HepG2 (cell line): ENCODE measurements around the gene SPTSSA. TPM values are rescaled to one million over a fixed set of nuclear protein-coding genes. Genes with fewer than 3 reads are reported as not detected.

Experiments
- ARNTL ChIP-seq: sonication (generic); formaldehyde crosslinking; IDR thresholded peaks from 2 replicates; pipeline ENCODE4 v1.4.0; 2020; ENCODE audit warnings: mild to moderate bottlenecking, missing genetic modification reagents
- ISL2 ChIP-seq: sonication (generic); formaldehyde crosslinking; IDR thresholded peaks from 2 replicates; pipeline ENCODE4 v1.5.0; 2020; ENCODE audit warnings: missing genetic modification reagents
- JARID2 ChIP-seq: sonication (generic); formaldehyde crosslinking; IDR thresholded peaks from 2 replicates; pipeline ENCODE4 v1.8.1; 2023; ENCODE audit warnings: missing genetic modification reagents, inconsistent platforms; ENCODE audit not compliant: insufficient replicate concordance
- ZBTB3 ChIP-seq: sonication (generic); formaldehyde crosslinking; IDR thresholded peaks from 2 replicates; pipeline ENCODE4 v1.4.0; 2020; ENCODE audit warnings: low read depth, mild to moderate bottlenecking, moderate library complexity, missing genetic modification reagents, borderline replicate concordance
- ZNF331 ChIP-seq: sonication (generic); formaldehyde crosslinking; IDR thresholded peaks from 2 replicates; pipeline ENCODE4 v1.4.0; 2020; ENCODE audit warnings: missing genetic modification reagents
- polyA plus RNA-seq, 8 experiments: library from polyadenylated mRNA; depleted of rRNA in 3 of 8; stranded (reverse) in 7 of 8; unstranded in 1 of 8; fragments of >200 nt; fragmentation: Illumina TruSeq in 4 of 8; extraction: Trizol in 4 of 8; gene quantifications; 2 replicates each; pipeline versions ENCODE4 v1.2.1 to v1.2.3, GENCODE V29; 2011 to 2016; ENCODE audit warnings: low read depth in 4 of 8, missing spikeins in 1 of 8, mixed read lengths in 1 of 8; ENCODE audit not compliant: insufficient read depth in 1 of 8
- total RNA-seq, 5 experiments: library from RNA; depleted of rRNA; stranded (reverse); fragments of >200 nt; fragmentation: Illumina TruSeq; extraction: Trizol; gene quantifications; 2 replicates each; pipeline ENCODE4 v1.2.3, GENCODE V29; 2016; ENCODE audit warnings: low read depth in 1 of 5
- TF ChIP-seq, protein P1 (sequence below), 2 experiments: fragments of 450-650 bp in 1 of 2; sonication (generic) in 1 of 2; formaldehyde crosslinking in 1 of 2; IDR thresholded peaks; 2 replicates each; pipeline versions ENCODE4 v1.6.1 to v1.8.0; 2016 to 2022; ENCODE audit warnings: antibody characterized with exemption in 1 of 2, mild to moderate bottlenecking in 1 of 2, missing genetic modification reagents in 1 of 2
- TF ChIP-seq, protein P2 (sequence below): sonication (generic); formaldehyde crosslinking; conservative IDR thresholded peaks from 2 replicates; pipeline ENCODE4 v1.8.0; 2022; ENCODE audit warnings: low read depth, missing genetic modification reagents
- TF ChIP-seq, protein P3 (sequence below): sonication (generic); formaldehyde crosslinking; IDR thresholded peaks from 2 replicates; pipeline ENCODE4 v1.5.1; 2020; ENCODE audit warnings: mild to moderate bottlenecking, missing genetic modification reagents, moderate library complexity
- TF ChIP-seq, protein P4 (sequence below): sonication (generic); formaldehyde crosslinking; IDR thresholded peaks from 2 replicates; pipeline ENCODE4 v1.4.0; 2020; ENCODE audit warnings: mild to moderate bottlenecking, missing genetic modification reagents

Gene SPTSSA
- total and polyA plus RNA-seq, 2 of the 13 experiments (the other 11 are each of a cell fraction or from before 2014, with no cell fraction given) = 19.1 to 86.1 TPM

DNA sequence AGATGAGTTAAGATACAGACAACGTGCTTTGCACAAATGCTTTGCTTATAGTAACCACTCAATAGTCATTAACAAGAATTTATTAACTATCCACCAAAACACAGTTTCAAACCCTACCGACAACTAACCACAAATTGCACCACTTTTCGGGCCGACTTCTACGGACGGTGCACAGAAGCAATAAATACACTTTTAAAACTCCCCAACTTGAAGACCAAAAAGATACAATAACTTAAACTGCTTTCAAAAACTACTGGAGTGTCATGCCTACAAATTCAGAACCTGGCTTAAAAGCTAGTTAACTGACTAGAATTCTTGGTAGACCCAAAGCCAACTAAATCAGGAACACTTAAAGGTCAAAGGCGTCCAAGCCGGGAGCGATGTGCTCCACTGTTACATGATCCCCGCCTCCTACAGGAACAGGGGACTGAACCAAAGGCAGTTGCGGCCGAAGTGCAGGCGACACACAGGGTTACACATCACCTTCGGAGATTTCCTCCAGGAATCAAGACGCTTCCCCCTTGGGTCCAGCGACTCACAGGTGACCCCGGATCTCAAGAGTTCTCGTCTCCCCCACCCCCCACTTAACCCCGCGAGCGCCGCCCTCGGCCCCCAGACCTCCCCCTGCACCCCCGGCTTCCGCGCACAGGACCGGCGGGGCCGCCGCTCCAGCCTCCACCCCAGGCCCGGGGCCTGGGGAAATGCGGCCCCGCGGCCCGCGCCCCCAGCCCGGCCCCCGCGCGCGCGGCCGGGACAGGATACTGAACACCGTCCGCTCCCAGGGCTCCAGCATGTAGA is 507 bp downstream of the SPTSSA start (continued):
- TF ChIP-seq, protein P1, sequence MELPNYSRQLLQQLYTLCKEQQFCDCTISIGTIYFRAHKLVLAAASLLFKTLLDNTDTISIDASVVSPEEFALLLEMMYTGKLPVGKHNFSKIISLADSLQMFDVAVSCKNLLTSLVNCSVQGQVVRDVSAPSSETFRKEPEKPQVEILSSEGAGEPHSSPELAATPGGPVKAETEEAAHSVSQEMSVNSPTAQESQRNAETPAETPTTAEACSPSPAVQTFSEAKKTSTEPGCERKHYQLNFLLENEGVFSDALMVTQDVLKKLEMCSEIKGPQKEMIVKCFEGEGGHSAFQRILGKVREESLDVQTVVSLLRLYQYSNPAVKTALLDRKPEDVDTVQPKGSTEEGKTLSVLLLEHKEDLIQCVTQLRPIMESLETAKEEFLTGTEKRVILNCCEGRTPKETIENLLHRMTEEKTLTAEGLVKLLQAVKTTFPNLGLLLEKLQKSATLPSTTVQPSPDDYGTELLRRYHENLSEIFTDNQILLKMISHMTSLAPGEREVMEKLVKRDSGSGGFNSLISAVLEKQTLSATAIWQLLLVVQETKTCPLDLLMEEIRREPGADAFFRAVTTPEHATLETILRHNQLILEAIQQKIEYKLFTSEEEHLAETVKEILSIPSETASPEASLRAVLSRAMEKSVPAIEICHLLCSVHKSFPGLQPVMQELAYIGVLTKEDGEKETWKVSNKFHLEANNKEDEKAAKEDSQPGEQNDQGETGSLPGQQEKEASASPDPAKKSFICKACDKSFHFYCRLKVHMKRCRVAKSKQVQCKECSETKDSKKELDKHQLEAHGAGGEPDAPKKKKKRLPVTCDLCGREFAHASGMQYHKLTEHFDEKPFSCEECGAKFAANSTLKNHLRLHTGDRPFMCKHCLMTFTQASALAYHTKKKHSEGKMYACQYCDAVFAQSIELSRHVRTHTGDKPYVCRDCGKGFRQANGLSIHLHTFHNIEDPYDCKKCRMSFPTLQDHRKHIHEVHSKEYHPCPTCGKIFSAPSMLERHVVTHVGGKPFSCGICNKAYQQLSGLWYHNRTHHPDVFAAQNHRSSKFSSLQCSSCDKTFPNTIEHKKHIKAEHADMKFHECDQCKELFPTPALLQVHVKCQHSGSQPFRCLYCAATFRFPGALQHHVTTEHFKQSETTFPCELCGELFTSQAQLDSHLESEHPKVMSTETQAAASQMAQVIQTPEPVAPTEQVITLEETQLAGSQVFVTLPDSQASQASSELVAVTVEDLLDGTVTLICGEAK (IDR thresholded peaks at IDR 0.05) = no peak
- TF ChIP-seq, protein P1 (CRISPR knock-in tag; IDR thresholded peaks at IDR 0.05) = peak; percentile 83; the same call in 1 of the 2 replicates
- TF ChIP-seq ARNTL = 0 out of 2 replicates have a peak, but pooled peaks have one; percentile 14
- TF ChIP-seq, protein P2, sequence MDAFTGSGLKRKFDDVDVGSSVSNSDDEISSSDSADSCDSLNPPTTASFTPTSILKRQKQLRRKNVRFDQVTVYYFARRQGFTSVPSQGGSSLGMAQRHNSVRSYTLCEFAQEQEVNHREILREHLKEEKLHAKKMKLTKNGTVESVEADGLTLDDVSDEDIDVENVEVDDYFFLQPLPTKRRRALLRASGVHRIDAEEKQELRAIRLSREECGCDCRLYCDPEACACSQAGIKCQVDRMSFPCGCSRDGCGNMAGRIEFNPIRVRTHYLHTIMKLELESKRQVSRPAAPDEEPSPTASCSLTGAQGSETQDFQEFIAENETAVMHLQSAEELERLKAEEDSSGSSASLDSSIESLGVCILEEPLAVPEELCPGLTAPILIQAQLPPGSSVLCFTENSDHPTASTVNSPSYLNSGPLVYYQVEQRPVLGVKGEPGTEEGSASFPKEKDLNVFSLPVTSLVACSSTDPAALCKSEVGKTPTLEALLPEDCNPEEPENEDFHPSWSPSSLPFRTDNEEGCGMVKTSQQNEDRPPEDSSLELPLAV (CRISPR knock-in tag) = 0 out of 2 replicates have a peak, but pooled peaks have one; percentile 50
- peak; percentile 76 for TF ChIP-seq ZNF331 (CRISPR knock-in tag)
- no peak for TF ChIP-seq ISL2
- TF ChIP-seq JARID2 (CRISPR knock-in tag) = peak; percentile 71
- TF ChIP-seq ZBTB3 (CRISPR knock-in tag) = 0 out of 2 replicates have a peak, but pooled peaks have one; percentile 16
- TF ChIP-seq, protein P3, sequence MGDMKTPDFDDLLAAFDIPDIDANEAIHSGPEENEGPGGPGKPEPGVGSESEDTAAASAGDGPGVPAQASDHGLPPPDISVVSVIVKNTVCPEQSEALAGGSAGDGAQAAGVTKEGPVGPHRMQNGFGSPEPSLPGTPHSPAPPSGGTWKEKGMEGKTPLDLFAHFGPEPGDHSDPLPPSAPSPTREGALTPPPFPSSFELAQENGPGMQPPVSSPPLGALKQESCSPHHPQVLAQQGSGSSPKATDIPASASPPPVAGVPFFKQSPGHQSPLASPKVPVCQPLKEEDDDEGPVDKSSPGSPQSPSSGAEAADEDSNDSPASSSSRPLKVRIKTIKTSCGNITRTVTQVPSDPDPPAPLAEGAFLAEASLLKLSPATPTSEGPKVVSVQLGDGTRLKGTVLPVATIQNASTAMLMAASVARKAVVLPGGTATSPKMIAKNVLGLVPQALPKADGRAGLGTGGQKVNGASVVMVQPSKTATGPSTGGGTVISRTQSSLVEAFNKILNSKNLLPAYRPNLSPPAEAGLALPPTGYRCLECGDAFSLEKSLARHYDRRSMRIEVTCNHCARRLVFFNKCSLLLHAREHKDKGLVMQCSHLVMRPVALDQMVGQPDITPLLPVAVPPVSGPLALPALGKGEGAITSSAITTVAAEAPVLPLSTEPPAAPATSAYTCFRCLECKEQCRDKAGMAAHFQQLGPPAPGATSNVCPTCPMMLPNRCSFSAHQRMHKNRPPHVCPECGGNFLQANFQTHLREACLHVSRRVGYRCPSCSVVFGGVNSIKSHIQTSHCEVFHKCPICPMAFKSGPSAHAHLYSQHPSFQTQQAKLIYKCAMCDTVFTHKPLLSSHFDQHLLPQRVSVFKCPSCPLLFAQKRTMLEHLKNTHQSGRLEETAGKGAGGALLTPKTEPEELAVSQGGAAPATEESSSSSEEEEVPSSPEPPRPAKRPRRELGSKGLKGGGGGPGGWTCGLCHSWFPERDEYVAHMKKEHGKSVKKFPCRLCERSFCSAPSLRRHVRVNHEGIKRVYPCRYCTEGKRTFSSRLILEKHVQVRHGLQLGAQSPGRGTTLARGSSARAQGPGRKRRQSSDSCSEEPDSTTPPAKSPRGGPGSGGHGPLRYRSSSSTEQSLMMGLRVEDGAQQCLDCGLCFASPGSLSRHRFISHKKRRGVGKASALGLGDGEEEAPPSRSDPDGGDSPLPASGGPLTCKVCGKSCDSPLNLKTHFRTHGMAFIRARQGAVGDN (CRISPR knock-in tag) = no peak
- TF ChIP-seq, protein P4, sequence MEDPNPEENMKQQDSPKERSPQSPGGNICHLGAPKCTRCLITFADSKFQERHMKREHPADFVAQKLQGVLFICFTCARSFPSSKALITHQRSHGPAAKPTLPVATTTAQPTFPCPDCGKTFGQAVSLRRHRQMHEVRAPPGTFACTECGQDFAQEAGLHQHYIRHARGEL (CRISPR knock-in tag) = no peak
